Glomerular visceral epithelial cell (primary cell): ENCODE results near the gene SULF2.

Experiments
- DNase-seq: peaks from one replicate; pipeline ENCODE4 v3.0.0-alpha.2; 2016; ENCODE audit errors: extremely low spot score

Gene SULF2

DNA sequence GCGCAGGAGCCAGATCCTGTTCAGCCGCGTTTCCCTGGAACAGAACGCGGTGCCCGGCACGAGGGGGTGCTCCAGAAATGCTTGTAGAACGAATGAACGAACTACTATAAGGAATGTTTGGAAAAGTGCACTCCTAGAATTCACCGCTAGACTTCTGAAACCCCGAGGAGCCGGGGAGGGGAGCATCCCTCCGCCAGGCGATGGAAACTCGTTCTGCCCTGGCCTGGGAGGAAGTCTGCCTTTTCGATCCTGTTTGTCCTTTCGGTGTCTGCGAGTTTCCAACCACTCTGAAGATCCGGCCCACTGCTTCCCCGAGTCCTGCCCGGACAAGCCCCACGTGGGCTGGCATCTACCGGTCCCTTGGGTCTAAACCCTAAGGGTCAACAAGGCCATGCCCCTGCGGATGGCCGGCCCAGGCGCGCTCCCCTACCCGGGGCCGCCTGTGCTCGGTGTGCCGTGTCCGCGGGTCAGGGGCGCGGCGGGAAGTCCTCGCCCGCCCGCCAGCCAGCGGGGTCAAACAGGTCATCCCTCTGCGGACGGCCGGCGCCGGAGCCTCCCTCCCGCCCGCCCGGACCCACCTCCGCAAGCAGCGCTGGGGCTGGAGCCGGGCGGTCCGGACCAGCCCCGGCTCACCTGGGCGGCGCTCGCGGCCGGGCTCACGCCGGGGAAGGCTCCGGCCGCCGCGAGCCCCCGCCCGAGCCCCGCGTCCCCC, 526 bp downstream of the SULF2 start:
- peak; percentile 33 for DNase-seq

- no peak for DNase-seq
Measured at GRCh38 chr20:47783828-47784598, 1.3 kb downstream of the SULF2 start.

- DNase-seq, result no peak
Measured at GRCh38 chr20:47782920-47783552, 2.2 kb downstream of the SULF2 start.

GRCh38 chr20:47782076-47782475, 3.2 kb downstream of the SULF2 start:
- DNase-seq, result no peak

GRCh38 chr20:47781632-47782031, 3.6 kb downstream of the SULF2 start:
- DNase-seq, result peak; percentile 13

- no peak for DNase-seq
Measured at GRCh38 chr20:47780720-47781389, 4.4 kb downstream of the SULF2 start.

DNA sequence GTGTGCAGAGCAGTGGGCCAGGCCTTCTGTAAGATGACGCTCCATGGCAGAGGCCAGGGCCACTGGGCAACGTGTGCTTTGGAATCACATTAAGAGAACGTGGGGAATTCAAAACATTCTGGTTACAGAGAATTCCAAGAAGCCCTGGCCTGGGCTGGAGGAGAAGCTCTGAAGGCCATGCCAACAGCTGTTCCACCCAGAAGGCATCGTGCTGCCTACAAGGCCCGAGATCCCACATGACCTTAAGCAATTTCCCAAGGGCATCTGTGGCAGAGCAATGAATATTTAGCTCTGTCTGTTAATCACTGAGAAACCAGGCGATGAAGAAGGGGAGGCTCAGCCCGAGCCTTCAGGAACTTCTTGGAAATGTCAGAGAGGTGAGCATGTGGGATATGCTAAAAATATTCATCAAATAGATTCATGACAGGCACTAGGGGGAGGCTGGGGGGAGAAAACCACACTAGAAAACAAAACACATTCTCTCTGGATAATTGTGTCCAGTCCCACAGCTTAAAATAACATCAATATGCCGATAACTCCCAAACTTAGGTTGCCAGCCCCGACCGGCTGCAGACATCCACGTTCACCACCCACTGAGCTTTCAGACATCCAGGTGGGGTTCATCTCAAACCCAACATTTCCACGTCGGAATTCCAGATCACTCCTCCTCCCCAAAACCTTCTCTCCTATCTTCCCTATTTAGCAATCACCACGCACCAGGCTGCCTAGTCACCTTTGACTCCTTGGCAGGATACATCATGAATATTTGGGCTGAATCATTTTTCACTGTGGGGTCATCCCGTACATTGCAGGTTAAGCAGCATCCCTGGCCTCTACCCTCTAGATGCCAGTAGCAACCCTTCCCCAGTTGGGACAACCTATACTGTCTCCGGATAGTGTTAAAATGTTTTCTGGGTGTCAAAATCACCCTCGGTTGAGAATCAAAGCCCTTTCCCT, 6.6 kb downstream of the SULF2 start:
- no peak for DNase-seq

- no peak for DNase-seq
Measured at GRCh38 chr20:47777220-47777619, 8.1 kb downstream of the SULF2 start.

- no peak for DNase-seq
Measured at GRCh38 chr20:47776639-47777038, 8.6 kb downstream of the SULF2 start.

DNA sequence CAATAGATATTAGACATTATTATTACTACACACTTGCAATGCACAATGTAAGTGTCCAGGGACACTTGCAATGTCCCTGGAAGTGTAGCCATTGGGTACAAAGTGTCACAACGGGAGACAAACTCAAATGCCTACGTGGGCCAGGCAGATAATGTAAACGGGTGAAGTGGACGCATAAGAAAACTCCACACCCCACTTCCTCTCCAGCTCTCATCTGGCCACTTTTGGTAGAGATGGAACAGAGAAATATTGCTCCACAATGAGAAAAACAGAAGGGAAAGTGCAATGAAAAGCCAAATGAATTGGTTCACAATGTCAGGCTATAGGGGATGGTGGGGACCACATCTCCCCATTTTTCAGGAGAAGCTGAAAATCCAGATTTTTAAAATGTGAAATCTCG, 9.4 kb downstream of the SULF2 start:
- DNase-seq, result no peak

GRCh38 chr20:47775039-47775438, 10.2 kb downstream of the SULF2 start:
- no peak for DNase-seq

DNA sequence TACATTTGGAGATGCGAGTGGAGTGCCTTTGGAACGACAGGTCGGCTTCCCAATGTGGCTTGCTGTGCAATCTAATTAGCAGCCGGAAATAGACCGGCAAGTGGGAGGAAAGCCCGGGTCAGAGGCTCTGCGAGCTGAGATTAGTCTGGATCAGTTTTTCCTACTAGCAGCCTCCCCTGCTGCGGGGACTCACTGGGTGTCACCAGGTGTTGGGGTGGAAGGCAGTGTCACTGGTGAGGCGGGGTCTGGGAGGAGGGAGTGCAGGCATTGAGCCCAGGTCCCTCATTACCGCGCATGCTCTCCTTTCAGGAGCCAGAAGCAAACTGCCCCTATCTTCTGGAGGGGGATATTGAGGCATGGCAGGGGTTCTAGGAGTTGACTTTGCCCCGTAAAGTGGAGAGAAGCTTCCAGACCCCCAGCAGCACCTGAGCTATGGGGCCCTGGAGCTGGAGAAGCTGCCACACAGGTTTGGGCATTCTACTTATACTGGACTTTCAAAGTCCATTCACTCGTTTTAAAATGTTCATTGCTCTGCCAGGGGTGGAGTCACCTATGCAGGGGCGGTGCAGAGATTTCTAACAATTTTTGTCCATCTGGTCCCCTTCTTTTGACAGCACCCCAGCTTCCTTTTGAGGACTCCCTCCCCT, 11.0 kb downstream of the SULF2 start:
- no peak for DNase-seq

GRCh38 chr20:47773371-47773786, 11.9 kb downstream of the SULF2 start:
- DNase-seq, result no peak

DNA sequence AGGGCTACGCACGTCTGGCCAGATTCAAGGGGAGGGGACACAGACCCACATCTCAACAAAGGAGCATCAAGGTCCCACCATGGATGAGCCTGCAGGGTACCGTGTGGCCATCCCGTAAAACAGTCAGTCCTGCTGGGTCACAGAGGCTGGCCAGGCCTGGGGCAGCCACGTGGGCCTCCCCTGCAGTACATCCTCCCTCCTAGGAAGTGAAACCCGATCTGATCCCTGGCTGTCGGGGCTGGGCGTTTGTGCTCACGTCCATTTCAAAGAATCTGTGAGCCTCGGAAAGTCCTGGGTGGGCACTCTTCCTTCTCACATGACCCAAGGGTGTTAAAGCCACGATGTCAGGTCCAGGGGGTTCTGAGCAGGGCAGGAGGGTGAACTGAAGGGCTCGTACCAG, 14.3 kb downstream of the SULF2 start:
- no peak for DNase-seq

- no peak for DNase-seq
Measured at GRCh38 chr20:47768016-47768824, 17.1 kb downstream of the SULF2 start.

DNA sequence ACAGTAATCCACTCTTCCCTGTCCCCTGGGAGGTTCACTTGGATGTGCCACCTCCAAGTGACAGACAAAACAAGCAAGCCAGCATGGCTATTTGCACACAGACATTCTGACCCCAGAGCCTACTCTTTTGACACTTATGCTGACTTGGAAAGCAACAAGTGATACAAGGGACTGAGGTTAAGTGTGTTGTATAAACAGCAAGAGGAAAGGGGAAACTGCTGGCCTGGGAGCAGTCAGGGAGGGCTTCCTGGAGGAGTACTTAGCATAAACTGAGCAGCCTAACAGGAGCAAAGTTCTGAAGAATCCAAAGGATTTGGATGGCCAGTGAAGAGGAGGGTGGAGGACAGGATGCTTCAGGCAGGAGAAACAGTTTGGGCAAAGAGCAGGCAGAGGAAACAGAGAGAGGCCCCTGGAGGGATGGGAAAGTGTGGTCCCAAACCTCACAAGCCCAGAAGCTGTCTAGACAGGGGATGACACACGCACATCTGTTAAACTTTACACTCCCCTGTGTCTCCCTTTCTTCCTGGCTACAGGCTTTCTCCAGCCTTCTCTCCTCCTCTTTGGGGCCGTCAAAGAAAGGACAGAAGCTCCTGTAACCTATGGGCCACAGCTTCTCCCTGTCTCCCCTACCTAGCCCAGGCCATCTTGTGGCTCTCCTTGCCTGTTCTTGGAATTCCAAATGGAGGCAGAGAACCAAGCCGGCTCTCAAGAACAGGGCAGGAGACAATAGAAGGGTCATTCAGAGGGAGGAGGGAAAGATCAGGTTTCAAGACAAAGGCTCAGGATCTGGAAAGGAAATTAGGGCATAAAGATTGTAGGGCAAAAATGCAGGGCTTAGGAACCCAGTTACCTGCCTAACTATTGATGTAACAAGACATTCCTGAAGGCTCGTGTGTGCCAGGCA, 19.3 kb downstream of the SULF2 start:
- DNase-seq, result no peak

GRCh38 chr20:47765271-47765670, 20.0 kb downstream of the SULF2 start:
- DNase-seq, result no peak

DNA sequence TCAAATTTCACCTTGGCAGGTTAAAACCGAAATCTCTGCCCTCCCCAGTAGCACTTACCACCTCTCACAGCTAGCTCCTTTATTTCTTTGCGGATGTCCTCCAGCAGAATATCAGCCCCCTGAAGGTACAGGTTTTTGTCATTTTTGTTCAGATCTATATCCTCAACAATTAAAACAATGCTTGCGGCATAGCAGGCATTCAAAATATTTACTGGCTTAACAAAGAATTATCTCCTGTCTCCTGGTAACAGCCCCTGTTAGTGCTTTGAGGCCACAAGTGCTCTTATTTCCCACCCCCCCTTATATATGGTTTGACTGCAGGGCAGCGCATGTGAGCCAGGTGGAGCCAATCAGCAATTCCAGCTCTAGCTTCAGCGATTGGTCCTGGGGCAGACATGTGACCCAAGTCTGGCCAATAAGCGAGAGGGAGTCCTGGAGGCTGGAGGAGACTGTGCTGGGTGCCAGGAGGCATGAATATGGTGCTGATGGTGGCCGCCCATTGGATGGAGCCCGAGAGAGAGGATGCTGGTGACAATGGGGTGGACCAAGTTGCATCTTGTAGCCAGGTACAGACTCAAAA, 21.0 kb downstream of the SULF2 start:
- no peak for DNase-seq
